Ramos (cell line): Measurements from ENCODE around the gene PDE1A.

Experiments
- in situ Hi-C: fragments of 300-500 bp; cut with MboI; formaldehyde crosslinking; loops from one replicate; pipeline ENCODE4 v1.14.3; 2022; ENCODE audit warnings: low sequenced_read_pairs; ENCODE audit not compliant: unreplicated experiment

Gene PDE1A

GRCh38 chr2:182224669-182225068, 202.2 kb downstream of the PDE1A start:
- in situ Hi-C loops: no loop called here

- in situ Hi-C loops: no loop called here
Measured at GRCh38 chr2:182220998-182221397, 205.8 kb downstream of the PDE1A start.

- in situ Hi-C loops: no loop called here
Measured at GRCh38 chr2:182220335-182220734, 206.5 kb downstream of the PDE1A start.

- in situ Hi-C loops: no loop called here
Measured at GRCh38 chr2:182210669-182211068, 216.2 kb downstream of the PDE1A start.

GRCh38 chr2:182208421-182208820, 218.4 kb downstream of the PDE1A start:
- in situ Hi-C loops: no loop called here

- in situ Hi-C loops: no loop called here
Measured at GRCh38 chr2:182207049-182207746, 219.6 kb downstream of the PDE1A start.

- in situ Hi-C loops: no loop called here
Measured at GRCh38 chr2:182197529-182197928, 229.3 kb downstream of the PDE1A start.

GRCh38 chr2:182193291-182193690, 233.5 kb downstream of the PDE1A start:
- in situ Hi-C loops: no loop called here

GRCh38 chr2:182191061-182191460, 235.8 kb downstream of the PDE1A start:
- in situ Hi-C loops: no loop called here

GRCh38 chr2:182187130-182187529, 239.7 kb downstream of the PDE1A start:
- in situ Hi-C loops: loop anchor here (10.0 kb wide), 2 partner anchors 468 to 798 kb away; no protein-coding TSS in a partner anchor

- in situ Hi-C loops: loop anchor here (10.0 kb wide), 2 partner anchors 469 to 799 kb away; no protein-coding TSS in a partner anchor
Measured at GRCh38 chr2:182186132-182186735, 240.6 kb downstream of the PDE1A start.

- in situ Hi-C loops: loop anchor here (10.0 kb wide), 2 partner anchors 472 to 802 kb away; no protein-coding TSS in a partner anchor
Measured at GRCh38 chr2:182182436-182182835, 244.4 kb downstream of the PDE1A start.

- in situ Hi-C loops: loop anchor here (10.0 kb wide), 2 partner anchors 473 to 803 kb away; no protein-coding TSS in a partner anchor
Measured at GRCh38 chr2:182181381-182181780, 245.5 kb downstream of the PDE1A start.

- in situ Hi-C loops: no loop called here
Measured at GRCh38 chr2:182179176-182179575, 247.7 kb downstream of the PDE1A start.

- in situ Hi-C loops: no loop called here
Measured at GRCh38 chr2:182173944-182174622, 252.8 kb downstream of the PDE1A start.

GRCh38 chr2:182170341-182170740, 256.5 kb downstream of the PDE1A start:
- in situ Hi-C loops: no loop called here

- in situ Hi-C loops: no loop called here
Measured at GRCh38 chr2:182167882-182168281, 259.0 kb downstream of the PDE1A start.

- in situ Hi-C loops: no loop called here
Measured at GRCh38 chr2:182166841-182167240, 260.0 kb downstream of the PDE1A start.

GRCh38 chr2:182166406-182166805, 260.4 kb downstream of the PDE1A start:
- in situ Hi-C loops: no loop called here

- in situ Hi-C loops: no loop called here
Measured at GRCh38 chr2:182165202-182165601, 261.6 kb downstream of the PDE1A start.

GRCh38 chr2:182164686-182165085, 262.1 kb downstream of the PDE1A start:
- in situ Hi-C loops: no loop called here
